Measurements from ENCODE around the gene COL5A1.

Gene COL5A1

GRCh38 chr9:134728801-134729495 is 87.3 kb downstream of the COL5A1 start:
- no peaks in the 10 kb centered on the region for H3K4me1 Mint-ChIP-seq
- peaks cover 1% of the 10 kb centered on the region for H3K27me3 Mint-ChIP-seq
- no peaks in the 10 kb centered on the region for H3K36me3 Mint-ChIP-seq
- H3K4me3 Mint-ChIP-seq = no peak overlapping the region
- peaks cover 2% of the 10 kb centered on the region for H3K9me3 Mint-ChIP-seq
- DNase-seq (ENCODE audit: low spot score in 2 of 2) = no peak
- no peak for ATAC-seq (ENCODE audit: low read depth)
- H3K27ac Mint-ChIP-seq = no peak overlapping the region

- H3K27me3 Mint-ChIP-seq = peaks cover 1% of the 10 kb centered on the region
- H3K36me3 Mint-ChIP-seq = no peaks in the 10 kb centered on the region
- no peak overlapping the region for H3K4me3 Mint-ChIP-seq
- H3K9me3 Mint-ChIP-seq = peaks cover 2% of the 10 kb centered on the region
- H3K27ac Mint-ChIP-seq = no peak overlapping the region
- no peak for ATAC-seq (ENCODE audit: low read depth)
- DNase-seq (ENCODE audit: low spot score in 2 of 2) = no peak
- H3K4me1 Mint-ChIP-seq = no peaks in the 10 kb centered on the region
Measured at GRCh38 chr9:134730011-134730760, 88.6 kb downstream of the COL5A1 start.

- no peak for ATAC-seq (ENCODE audit: low read depth)
- Mint-ChIP-seq H3K27ac (no peak overlapping the region), H3K4me3 (no peak overlapping the region), H3K36me3 (no peaks in the 10 kb centered on the region), H3K27me3 (peaks cover 1% of the 10 kb centered on the region), H3K9me3 (peaks cover 2% of the 10 kb centered on the region), H3K4me1 (no peaks in the 10 kb centered on the region)
- no peak for DNase-seq (ENCODE audit: low spot score in 2 of 2)
Measured at GRCh38 chr9:134730761-134731496, 89.3 kb downstream of the COL5A1 start.

- DNase-seq (ENCODE audit: low spot score in 2 of 2) (no peak), ATAC-seq (ENCODE audit: low read depth) (no peak)
- no peak overlapping the region for H3K27ac Mint-ChIP-seq
- no peak overlapping the region for H3K4me3 Mint-ChIP-seq
- H3K9me3 Mint-ChIP-seq = peaks cover 2% of the 10 kb centered on the region
- no peaks in the 10 kb centered on the region for H3K36me3 Mint-ChIP-seq
- no peaks in the 10 kb centered on the region for H3K4me1 Mint-ChIP-seq
- H3K27me3 Mint-ChIP-seq = peaks cover 1% of the 10 kb centered on the region
Measured at GRCh38 chr9:134731497-134732391, 90.1 kb downstream of the COL5A1 start.

- no peak for DNase-seq (ENCODE audit: low spot score in 2 of 2)
- Mint-ChIP-seq H3K27ac (no peak overlapping the region), H3K4me1 (no peaks in the 10 kb centered on the region)
Measured at GRCh38 chr9:134732392-134733110, 90.9 kb downstream of the COL5A1 start.

GRCh38 chr9:134733480-134734232 is 92.1 kb downstream of the COL5A1 start:
- peaks cover 2% of the 10 kb centered on the region for H3K9me3 Mint-ChIP-seq
- no peak overlapping the region for H3K4me3 Mint-ChIP-seq
- H3K27me3 Mint-ChIP-seq = peaks cover 1% of the 10 kb centered on the region

More at GRCh38 chr9:134732392-134733110, 90.9 kb downstream of the COL5A1 start:
- ATAC-seq (ENCODE audit: low read depth) = no peak
- Mint-ChIP-seq H3K36me3 (no peaks in the 10 kb centered on the region), H3K4me3 (no peak overlapping the region), H3K27me3 (peaks cover 1% of the 10 kb centered on the region), H3K9me3 (peaks cover 2% of the 10 kb centered on the region)

GRCh38 chr9:134734270-134734669 is 92.7 kb downstream of the COL5A1 start:
- no peak for ATAC-seq (ENCODE audit: low read depth)
- DNase-seq (ENCODE audit: low spot score in 2 of 2) = no peak
- Mint-ChIP-seq H3K4me3 (no peak overlapping the region), H3K36me3 (no peaks in the 10 kb centered on the region), H3K4me1 (no peaks in the 10 kb centered on the region), H3K9me3 (peaks cover 1% of the 10 kb centered on the region), H3K27me3 (peaks cover 3% of the 10 kb centered on the region), H3K27ac (no peak overlapping the region)

More at GRCh38 chr9:134733480-134734232, 92.1 kb downstream of the COL5A1 start:
- Mint-ChIP-seq H3K4me1 (no peaks in the 10 kb centered on the region), H3K36me3 (no peaks in the 10 kb centered on the region), H3K27ac (no peak overlapping the region)
- ATAC-seq (ENCODE audit: low read depth) (no peak), DNase-seq (ENCODE audit: low spot score in 2 of 2) (no peak)

- no peak for DNase-seq (ENCODE audit: low spot score in 2 of 2)
- Mint-ChIP-seq H3K27ac (no peak overlapping the region), H3K4me3 (no peak overlapping the region), H3K4me1 (no peaks in the 10 kb centered on the region), H3K27me3 (peaks cover 4% of the 10 kb centered on the region), H3K36me3 (no peaks in the 10 kb centered on the region), H3K9me3 (no peaks in the 10 kb centered on the region)
- no peak for ATAC-seq (ENCODE audit: low read depth)
Measured at GRCh38 chr9:134735441-134736175, 94.0 kb downstream of the COL5A1 start.

- no peak for ATAC-seq (ENCODE audit: low read depth)
- no peaks in the 10 kb centered on the region for H3K9me3 Mint-ChIP-seq
- H3K4me1 Mint-ChIP-seq = no peaks in the 10 kb centered on the region
- no peaks in the 10 kb centered on the region for H3K36me3 Mint-ChIP-seq
- peaks cover 3% of the 10 kb centered on the region for H3K27me3 Mint-ChIP-seq
- no peak overlapping the region for H3K27ac Mint-ChIP-seq
- no peak overlapping the region for H3K4me3 Mint-ChIP-seq
- no peak for DNase-seq (ENCODE audit: low spot score in 2 of 2)
Measured at GRCh38 chr9:134736791-134737497, 95.3 kb downstream of the COL5A1 start.

GRCh38 chr9:134737842-134738580 is 96.4 kb downstream of the COL5A1 start:
- no peaks in the 10 kb centered on the region for H3K9me3 Mint-ChIP-seq
- peaks cover 3% of the 10 kb centered on the region for H3K27me3 Mint-ChIP-seq
- H3K36me3 Mint-ChIP-seq = no peaks in the 10 kb centered on the region
- H3K27ac Mint-ChIP-seq = no peak overlapping the region
- DNase-seq (ENCODE audit: low spot score in 2 of 2) (no peak), ATAC-seq (ENCODE audit: low read depth) (no peak)
- no peak overlapping the region for H3K4me3 Mint-ChIP-seq
- no peaks in the 10 kb centered on the region for H3K4me1 Mint-ChIP-seq
